Measurements from ENCODE around the gene NOC2L. TPM values are rescaled to one million over a fixed set of nuclear protein-coding genes. Genes with fewer than 3 reads are reported as not detected.
"Not testable (repeated sequence)": the region's sequence is repeated elsewhere in the genome, so short reads cannot be mapped to it uniquely, and the experiment has no call there.

Gene NOC2L
- total and polyA plus RNA-seq, 8 donors, result 44.9 to 76.8 (median 55.2) TPM

- H3K36me3 ChIP-seq, result no peaks in the 10 kb centered on the region
- peaks cover 0 to 40% of the 10 kb centered on the region in 2 donors for H3K4me1 ChIP-seq
- peak in 1 of 4 donors; percentile 72 for DNase-seq
- peaks cover 11 to 97% of the 10 kb centered on the region in 2 donors for H3K27me3 ChIP-seq
- no peak overlapping the region for H3K27ac ChIP-seq
- H3K9me3 ChIP-seq, result no peaks in the 10 kb centered on the region
- peak overlapping the region; percentile 64 to 67 for H3K4me3 ChIP-seq
- TF ChIP-seq CTCF (IDR thresholded peaks at IDR 0.05), result no peak
- ATAC-seq, result no peak
- intact Hi-C loops (cut with DNase I), result no loop called here
Measured at GRCh38 chr1:997993-998744, 39.1 kb upstream of the NOC2L start.

GRCh38 chr1:997713-997992, 38.6 kb upstream of the NOC2L start:
- DNase-seq (no peak), ATAC-seq (no peak)
- no peak for TF ChIP-seq CTCF (IDR thresholded peaks at IDR 0.05)
- no peak overlapping the region for H3K4me3 ChIP-seq
- peaks cover 0 to 40% of the 10 kb centered on the region in 2 donors for H3K4me1 ChIP-seq
- intact Hi-C loops (cut with DNase I), result no loop called here
- H3K36me3 ChIP-seq, result no peaks in the 10 kb centered on the region
- H3K9me3 ChIP-seq, result no peaks in the 10 kb centered on the region
- H3K27me3 ChIP-seq, result peaks cover 11 to 94% of the 10 kb centered on the region in 2 donors
- H3K27ac ChIP-seq, result no peak overlapping the region

GRCh38 chr1:996851-997712, 38.0 kb upstream of the NOC2L start:
- peaks cover 0 to 5% of the 10 kb centered on the region in 2 donors for H3K9me3 ChIP-seq
- H3K27ac ChIP-seq, result no peak overlapping the region
- TF ChIP-seq CTCF (IDR thresholded peaks at IDR 0.05), result no peak
- peaks cover 11 to 88% of the 10 kb centered on the region in 2 donors for H3K27me3 ChIP-seq
- ATAC-seq, result no peak
- peaks cover 0 to 39% of the 10 kb centered on the region in 2 donors for H3K4me1 ChIP-seq
- peak in 2 of 4 donors; percentile 33 to 45 for DNase-seq
- H3K4me3 ChIP-seq, result no peak overlapping the region
- intact Hi-C loops (cut with DNase I), result no loop called here
- H3K36me3 ChIP-seq, result no peaks in the 10 kb centered on the region

GRCh38 chr1:995665-996633, 36.9 kb upstream of the NOC2L start:
- Histone ChIP-seq H3K4me3 (no peak overlapping the region), H3K4me1 (peaks cover 0 to 30% of the 10 kb centered on the region in 2 donors), H3K9me3 (peaks cover 0 to 9% of the 10 kb centered on the region in 2 donors), H3K36me3 (no peaks in the 10 kb centered on the region), H3K27me3 (peaks cover 11 to 77% of the 10 kb centered on the region in 2 donors), H3K27ac (no peak overlapping the region)
- TF ChIP-seq CTCF (IDR thresholded peaks at IDR 0.05), result no peak
- ATAC-seq (no peak), DNase-seq (peak in 1 of 4 donors; percentile 71)
- intact Hi-C loops (cut with DNase I), result no loop called here

- Histone ChIP-seq H3K4me1 (peaks cover 0 to 16% of the 10 kb centered on the region in 2 donors), H3K27me3 (peaks cover 11 to 71% of the 10 kb centered on the region in 2 donors)
- H3K27ac ChIP-seq; ATAC-seq; H3K4me3 ChIP-seq; H3K36me3 ChIP-seq; H3K9me3 ChIP-seq; intact Hi-C loops (cut with DNase I): not testable (repeated sequence)
- DNase-seq, result peak in 1 of 4 donors; percentile 26
Measured at GRCh38 chr1:994546-994945, 35.5 kb upstream of the NOC2L start.
